HEK293T (cell line): ENCODE measurements around the gene PIGL.

Source experiments
- BHLHE40 ChIP-seq: fragments of 450-650 bp; IDR thresholded peaks from 2 replicates; pipeline ENCODE4 v1.6.1; 2016; ENCODE audit warnings: mild to moderate bottlenecking, moderate library complexity, borderline replicate concordance
- FOXM1 ChIP-seq: fragments of 450-650 bp; IDR thresholded peaks from 2 replicates; pipeline ENCODE4 v1.6.1; 2017; ENCODE audit warnings: mild to moderate bottlenecking, borderline replicate concordance
- NFRKB ChIP-seq: fragments of 450-650 bp; IDR thresholded peaks from 2 replicates; pipeline ENCODE4 v1.6.1; 2016; ENCODE audit warnings: mild to moderate bottlenecking, moderate library complexity
- PKNOX1 ChIP-seq: fragments of 450-650 bp; IDR thresholded peaks from 2 replicates; pipeline ENCODE4 v1.6.1; 2016
- ZNF384 ChIP-seq: fragments of 450-650 bp; IDR thresholded peaks from 2 replicates; pipeline ENCODE4 v1.6.1; 2016

DNA sequence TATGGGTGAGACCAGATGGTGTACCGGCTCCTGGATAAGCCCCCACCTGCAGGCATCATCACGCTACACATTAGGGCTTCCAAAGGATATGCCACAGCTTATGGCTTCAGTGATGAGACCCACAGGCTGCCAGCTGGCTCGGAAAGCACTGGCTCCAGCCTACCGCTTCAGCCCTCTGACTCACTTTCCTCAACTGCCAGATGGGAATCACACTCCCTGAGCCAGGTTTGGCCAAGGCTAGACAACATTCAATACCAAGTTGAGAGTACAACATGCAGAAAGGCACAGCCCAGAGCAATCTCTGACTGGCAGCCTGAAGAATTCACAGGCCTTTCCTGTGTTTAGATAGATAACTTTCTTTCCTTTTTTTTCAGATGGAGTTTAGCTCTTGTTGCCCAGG, 126.0 kb downstream of the PIGL start:
- no peak for TF ChIP-seq PKNOX1
- TF ChIP-seq ZNF384, result no peak
- TF ChIP-seq BHLHE40, result no peak
- TF ChIP-seq FOXM1, result no peak
- no peak for TF ChIP-seq NFRKB
